ENCODE results near the gene CFAP126.
"Not testable (repeated sequence)": the region's sequence is repeated elsewhere in the genome, so short reads cannot be mapped to it uniquely, and the experiment has no call there.

Gene CFAP126, protein sequence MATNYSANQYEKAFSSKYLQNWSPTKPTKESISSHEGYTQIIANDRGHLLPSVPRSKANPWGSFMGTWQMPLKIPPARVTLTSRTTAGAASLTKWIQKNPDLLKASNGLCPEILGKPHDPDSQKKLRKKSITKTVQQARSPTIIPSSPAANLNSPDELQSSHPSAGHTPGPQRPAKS

GRCh38 chr1:161367684-161368400 lies at the start of gene CFAP126:
Gene CFAP126 (minus strand): TSS chr1:161367876. CDS start chr1:161367868, 8 bp downstream.
- DNase-seq = peak; percentile 34

DNA sequence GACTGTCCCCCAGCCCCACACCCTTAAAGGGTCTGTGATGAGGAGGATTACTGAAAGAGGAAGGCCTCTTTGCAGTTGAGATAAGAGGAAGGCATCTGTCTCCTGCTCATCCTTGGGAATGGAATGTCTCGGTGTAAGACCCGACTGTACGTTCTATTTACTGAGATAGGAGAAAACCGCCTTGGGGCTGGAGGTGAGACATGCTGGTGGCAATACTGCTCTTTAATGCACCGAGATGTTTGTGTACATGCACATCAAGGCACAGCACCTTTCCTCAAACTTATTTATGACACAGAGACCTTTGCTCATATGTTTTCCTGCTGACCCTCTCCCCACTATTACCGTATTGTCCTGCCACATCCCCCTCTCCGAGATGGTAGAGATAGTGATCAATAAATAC lies 45.4 kb upstream of the CFAP126 start:
- DNase-seq = not testable (repeated sequence)

- DNase-seq = not testable (repeated sequence)
Measured at GRCh38 chr1:161410636-161410970, 42.9 kb upstream of the CFAP126 start.

DNA sequence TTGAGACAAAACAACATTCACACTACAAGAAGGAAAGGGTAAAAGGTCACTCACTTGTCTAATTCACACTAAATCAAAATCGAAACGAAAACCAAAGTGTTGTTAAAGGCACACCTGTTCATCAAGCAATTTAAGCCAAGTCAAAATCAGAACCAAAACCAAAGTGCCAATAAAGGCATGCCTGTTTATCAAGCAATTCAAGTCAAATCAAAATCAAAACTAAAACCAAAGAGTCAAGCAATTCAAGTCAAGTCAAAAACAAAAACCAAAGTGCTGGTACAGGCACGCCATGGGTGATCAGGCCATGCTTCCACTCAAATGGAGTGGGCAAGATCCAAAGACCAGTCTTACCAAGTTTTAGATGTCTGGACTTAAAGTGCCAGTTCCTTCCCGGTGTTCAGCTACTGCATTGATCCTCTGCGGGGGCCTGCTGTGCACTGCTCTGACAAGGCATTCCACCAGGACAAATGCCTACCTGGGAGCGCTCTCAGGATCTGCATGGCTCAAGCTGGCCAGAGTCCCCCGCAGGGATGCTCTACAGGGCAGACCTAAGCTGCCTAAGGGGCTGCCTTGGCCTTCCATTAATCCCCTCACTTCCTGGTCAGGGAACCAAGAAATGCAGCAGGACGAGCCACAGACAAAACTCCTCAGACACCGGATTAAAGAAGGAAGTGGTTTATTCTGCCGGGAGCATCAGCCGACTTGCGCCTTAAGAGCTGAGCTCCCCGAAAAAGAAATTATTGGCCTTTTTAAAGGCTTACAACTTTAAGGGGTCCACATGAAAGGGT lies 42.4 kb upstream of the CFAP126 start:
- DNase-seq = not testable (repeated sequence)

GRCh38 chr1:161408429-161409052 lies 40.9 kb upstream of the CFAP126 start:
- DNase-seq = no peak

- DNase-seq = no peak
Measured at GRCh38 chr1:161407451-161407985, 39.8 kb upstream of the CFAP126 start.

DNA sequence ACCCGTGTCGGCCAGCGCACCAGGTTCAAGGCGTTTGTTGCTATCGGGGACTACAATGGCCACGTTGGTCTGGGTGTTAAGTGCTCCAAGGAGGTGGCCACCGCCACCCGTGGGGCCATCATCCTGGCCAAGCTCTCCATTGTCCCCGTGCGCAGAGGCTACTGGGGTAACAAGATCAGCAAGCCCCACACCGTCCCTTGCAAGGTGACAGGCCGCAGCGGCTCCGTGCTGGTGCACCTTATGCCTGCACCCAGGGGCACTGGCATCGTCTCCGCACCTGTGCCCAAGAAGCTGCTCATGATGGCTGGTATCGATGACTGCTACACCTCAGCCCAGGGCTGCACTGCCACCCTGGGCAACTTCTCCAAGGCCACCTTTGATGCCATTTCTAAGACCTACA lies 38.9 kb upstream of the CFAP126 start:
- DNase-seq = not testable (repeated sequence)

GRCh38 chr1:161404051-161404597 lies 36.4 kb upstream of the CFAP126 start:
- DNase-seq = no peak

DNA sequence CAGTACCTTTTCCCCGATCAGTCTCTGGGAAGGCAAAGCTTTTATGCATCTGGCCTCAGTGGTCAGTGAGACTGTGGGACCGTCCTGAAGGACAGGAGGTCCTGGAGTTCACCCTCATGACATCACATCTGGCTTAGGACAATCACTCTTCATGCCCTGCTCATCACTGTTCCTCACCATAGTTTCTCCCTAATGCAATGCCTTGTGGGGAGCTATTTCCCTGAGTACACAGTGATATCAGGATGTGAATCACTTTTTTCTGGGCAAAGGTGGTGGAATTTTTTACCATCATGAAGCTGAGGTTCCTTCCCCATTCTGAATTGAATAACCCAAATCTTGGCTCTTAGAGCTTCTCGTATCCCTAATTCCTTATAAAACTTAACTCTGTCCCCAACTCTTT lies 34.8 kb upstream of the CFAP126 start:
- DNase-seq = no peak

- DNase-seq = peak; percentile 41
Measured at GRCh38 chr1:161399257-161399998, 31.8 kb upstream of the CFAP126 start.

GRCh38 chr1:161398900-161399256 lies 31.2 kb upstream of the CFAP126 start:
- no peak for DNase-seq

- not testable (repeated sequence) for DNase-seq
Measured at GRCh38 chr1:161397038-161397437, 29.4 kb upstream of the CFAP126 start.

DNA sequence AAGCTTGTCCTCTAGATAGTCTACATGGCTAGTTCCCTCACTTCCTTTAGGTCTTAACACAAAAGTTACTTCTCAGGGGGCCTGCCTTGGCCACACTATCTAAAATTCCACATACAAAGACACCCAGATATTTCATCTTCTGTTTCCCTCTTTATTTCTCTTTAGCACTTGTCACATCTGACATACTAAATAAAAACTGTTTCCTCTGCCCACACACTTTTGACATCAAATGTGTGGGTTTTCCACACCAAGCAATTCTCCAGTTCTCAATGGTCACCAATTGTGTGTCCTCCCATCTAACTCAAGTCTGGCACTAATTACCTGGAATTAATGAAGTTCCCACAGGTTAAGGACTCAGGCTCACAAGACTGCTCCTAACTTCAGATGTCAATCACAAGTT lies 25.5 kb upstream of the CFAP126 start:
- no peak for DNase-seq

DNA sequence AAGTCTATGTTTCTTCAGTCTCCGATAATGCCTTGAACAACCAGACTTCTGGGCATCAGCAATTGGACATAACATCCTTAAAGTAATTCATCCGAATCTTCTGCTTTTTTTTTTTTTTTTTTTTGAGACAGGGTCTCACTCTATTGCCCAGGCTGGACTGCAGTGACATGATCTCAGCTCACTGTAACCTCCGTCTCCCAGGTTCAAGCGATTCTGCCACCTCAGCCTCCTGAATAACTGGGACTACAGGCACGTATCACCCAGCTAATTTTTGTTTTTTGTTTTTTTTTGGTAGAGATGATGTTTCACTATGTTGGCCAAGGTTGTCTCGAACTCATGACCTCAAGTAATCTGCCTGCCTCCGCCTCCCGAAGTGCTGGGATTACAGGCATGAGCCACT lies 23.9 kb upstream of the CFAP126 start:
- DNase-seq = no peak

GRCh38 chr1:161391136-161391535 lies 23.5 kb upstream of the CFAP126 start:
- not testable (repeated sequence) for DNase-seq

- DNase-seq = no peak
Measured at GRCh38 chr1:161390559-161390858, 22.8 kb upstream of the CFAP126 start.

DNA sequence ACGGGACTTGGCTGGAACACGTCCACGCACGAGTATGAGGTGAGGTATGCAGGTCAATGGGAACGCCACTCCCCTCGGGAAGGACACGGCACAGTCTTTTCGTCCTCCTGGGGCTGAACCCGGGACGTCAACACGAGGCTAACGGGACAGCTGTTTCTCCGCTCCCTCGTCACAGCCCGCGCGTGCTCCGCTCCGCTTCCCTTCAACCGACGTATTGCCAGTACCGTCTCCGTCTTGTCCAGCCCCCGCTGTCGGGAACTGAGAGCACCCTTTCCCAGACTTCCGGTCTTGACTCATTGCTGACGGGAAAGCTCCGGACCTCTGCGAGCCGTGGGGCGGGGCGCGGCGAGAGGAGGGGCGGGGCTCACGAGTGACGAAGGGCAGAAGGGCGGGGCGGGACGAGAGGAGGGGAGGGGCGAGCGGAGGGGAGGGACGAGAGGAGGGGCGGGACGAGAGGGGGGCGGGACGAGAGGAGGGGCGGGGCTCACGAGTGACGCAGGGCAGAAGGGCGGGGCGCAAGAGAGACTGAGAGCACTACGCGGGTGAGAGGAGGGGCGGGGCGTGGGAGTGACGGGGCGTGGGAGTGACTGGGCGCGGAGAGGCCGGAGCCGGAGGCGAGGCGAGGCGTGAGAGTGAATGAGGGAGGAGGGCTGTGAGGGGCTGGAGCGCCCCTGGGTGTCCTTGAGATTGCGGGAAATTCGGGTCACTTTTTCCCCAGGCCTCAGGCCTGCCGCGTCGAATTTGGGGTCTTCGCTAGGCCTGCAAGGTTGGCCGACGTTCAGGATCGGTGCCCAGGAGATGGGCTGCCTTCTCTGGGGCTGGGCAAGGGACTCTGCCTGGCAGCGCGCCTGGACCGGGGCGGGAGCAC lies 22.2 kb upstream of the CFAP126 start:
- DNase-seq = peak; percentile 59

GRCh38 chr1:161389158-161389557 lies 21.5 kb upstream of the CFAP126 start:
- not testable (repeated sequence) for DNase-seq

DNA sequence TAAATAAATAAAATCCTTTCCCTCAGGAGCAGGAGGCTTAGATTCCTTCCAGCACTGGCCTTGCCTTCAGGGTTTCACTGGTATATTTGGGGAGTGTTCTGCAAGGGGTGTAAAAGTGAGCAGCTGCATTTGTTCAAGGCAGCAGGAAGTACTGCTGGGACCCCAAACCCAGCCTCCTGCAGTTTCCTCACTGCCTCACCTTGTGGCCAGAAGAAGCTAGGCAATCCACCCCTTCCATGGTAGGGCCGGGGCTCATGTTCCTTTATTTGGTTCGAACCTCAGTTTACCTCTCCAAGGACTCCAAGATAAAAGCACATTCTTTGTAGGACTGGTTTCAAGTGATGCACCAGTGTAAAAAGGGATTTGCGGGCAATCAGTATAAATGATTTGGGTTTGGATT lies 21.0 kb upstream of the CFAP126 start:
- DNase-seq = no peak

DNA sequence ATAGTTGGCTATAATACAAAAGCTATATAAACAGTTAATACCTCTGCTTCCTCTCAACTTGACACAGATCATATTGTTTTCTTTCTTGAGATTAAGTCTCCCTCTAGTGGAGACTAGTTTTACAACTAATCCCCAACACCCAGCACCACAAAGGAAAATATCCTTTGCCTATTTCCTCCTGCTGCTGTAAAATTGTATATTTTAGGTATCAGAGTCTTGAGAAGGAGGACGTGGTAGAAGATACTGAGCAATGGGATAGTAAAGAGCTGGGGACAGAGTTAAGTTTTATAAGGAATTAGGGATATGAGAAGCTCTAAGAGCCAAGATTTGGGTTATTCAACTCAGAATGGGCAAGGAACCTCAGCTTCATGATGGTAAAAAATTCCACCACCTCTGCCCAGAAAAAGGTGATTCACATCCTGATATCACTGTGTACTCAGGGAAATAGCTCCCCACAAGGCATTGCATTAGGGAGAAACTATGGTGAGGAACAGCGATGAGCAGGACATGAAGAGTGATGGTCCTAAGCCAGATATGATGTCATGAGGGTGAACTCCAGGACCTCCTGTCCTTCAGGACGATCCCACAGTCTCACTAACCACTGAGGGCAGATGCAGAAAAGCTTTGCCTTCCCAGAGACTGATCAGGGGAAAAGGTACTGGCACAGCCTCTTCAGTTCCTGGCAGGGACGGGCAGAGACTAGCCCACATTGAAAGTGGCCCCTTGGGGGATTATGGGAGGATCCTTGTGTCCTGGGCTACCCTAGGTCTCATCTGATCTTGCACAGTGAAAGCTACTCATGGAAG lies 14.7 kb upstream of the CFAP126 start:
- peak; percentile 15 for DNase-seq

- no peak for DNase-seq
Measured at GRCh38 chr1:161381707-161382106, 14.0 kb upstream of the CFAP126 start.

All from NCI-H1436 treated with DMSO at 0.1 percent for 48 hours (cell line).